GM12875 (cell line): Measurements from ENCODE around the gene S100PBP.
"Not testable (repeated sequence)": the region's sequence is repeated elsewhere in the genome, so short reads cannot be mapped to it uniquely, and the experiment has no call there.

Source experiments
- H3K4me3 ChIP-seq: one replicate; pipeline ENCODE4 v1.5.1; 2011; ENCODE audit warnings: low read depth, low read length, control low read depth
- CTCF ChIP-seq: IDR thresholded peaks from 2 replicates; pipeline ENCODE4 v1.5.1; 2011; ENCODE audit warnings: low read depth, mild to moderate bottlenecking, control low read depth, inconsistent platforms, low read length, moderate library complexity, borderline replicate concordance; ENCODE audit not compliant: insufficient read depth

S100PBP gene

GRCh38 chr1:32791881-32792280, 25.6 kb upstream of the S100PBP start:
- no peak overlapping the region for H3K4me3 ChIP-seq
- no peak for TF ChIP-seq CTCF

- H3K4me3 ChIP-seq, result not testable (repeated sequence)
These were observed 21.7 kb upstream of the S100PBP start for GRCh38 chr1:32795763-32796162.

GRCh38 chr1:32797456-32797855, 20.0 kb upstream of the S100PBP start:
- H3K4me3 ChIP-seq, result no peak overlapping the region
- no peak for TF ChIP-seq CTCF

GRCh38 chr1:32798191-32798590, 19.3 kb upstream of the S100PBP start:
- no peak overlapping the region for H3K4me3 ChIP-seq
- TF ChIP-seq CTCF, result no peak

- TF ChIP-seq CTCF, result no peak
- H3K4me3 ChIP-seq, result no peak overlapping the region
These were observed 18.6 kb upstream of the S100PBP start for GRCh38 chr1:32798679-32799416.

GRCh38 chr1:32801096-32801715, 16.2 kb upstream of the S100PBP start:
- H3K4me3 ChIP-seq, result no peak overlapping the region
- no peak for TF ChIP-seq CTCF

DNA sequence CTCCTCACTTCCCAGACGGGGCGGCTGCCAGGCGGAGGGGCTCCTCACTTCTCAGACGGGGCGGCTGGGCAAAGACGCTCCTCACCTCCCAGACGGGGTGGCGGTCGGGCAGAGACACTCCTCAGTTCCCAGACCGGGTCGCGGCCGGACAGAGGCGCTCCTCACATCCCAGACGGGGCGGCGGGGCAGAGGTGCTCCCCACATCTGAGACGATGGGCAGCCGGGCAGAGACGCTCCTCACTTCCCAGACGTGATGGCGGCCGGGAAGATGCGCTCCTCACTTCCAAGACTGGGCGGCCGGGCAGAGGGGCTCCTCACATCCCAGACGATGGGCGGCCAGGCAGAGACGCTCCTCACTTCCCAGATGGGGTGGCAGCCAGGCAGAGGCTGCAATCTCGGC, 13.0 kb upstream of the S100PBP start:
- H3K4me3 ChIP-seq, result not testable (repeated sequence)

- no peak overlapping the region for H3K4me3 ChIP-seq
- TF ChIP-seq CTCF, result no peak
These were observed 11.2 kb upstream of the S100PBP start for GRCh38 chr1:32806290-32806689.
